NCI-H226 (cell line): ENCODE results near the gene GLI3.

Experiments used
- DNase-seq: peaks from one replicate; pipeline ENCODE4 v3.0.0-alpha.2; 2015

The GLI3 gene

GRCh38 chr7:42099470-42100155 lies 137.4 kb downstream of the GLI3 start:
- DNase-seq: no peak

- DNase-seq: no peak
Measured at GRCh38 chr7:42099066-42099465, 137.9 kb downstream of the GLI3 start.

- peak; percentile 90 for DNase-seq
Measured at GRCh38 chr7:42097752-42098151, 139.3 kb downstream of the GLI3 start.

- DNase-seq: peak; percentile 48
Measured at GRCh38 chr7:42096681-42097561, 140.1 kb downstream of the GLI3 start.

GRCh38 chr7:42096268-42096667 lies 140.7 kb downstream of the GLI3 start:
- no peak for DNase-seq

- no peak for DNase-seq
Measured at GRCh38 chr7:42095791-42096190, 141.2 kb downstream of the GLI3 start.

GRCh38 chr7:42093349-42093905 lies 143.6 kb downstream of the GLI3 start:
- no peak for DNase-seq

GRCh38 chr7:42091461-42092291 lies 145.3 kb downstream of the GLI3 start:
- no peak for DNase-seq

GRCh38 chr7:42090806-42091205 lies 146.2 kb downstream of the GLI3 start:
- DNase-seq: no peak

- no peak for DNase-seq
Measured at GRCh38 chr7:42090056-42090455, 147.0 kb downstream of the GLI3 start.

- DNase-seq: no peak
Measured at GRCh38 chr7:42087616-42088015, 149.4 kb downstream of the GLI3 start.

- no peak for DNase-seq
Measured at GRCh38 chr7:42085531-42085930, 151.5 kb downstream of the GLI3 start.

GRCh38 chr7:42084263-42084662 lies 152.7 kb downstream of the GLI3 start:
- no peak for DNase-seq

- DNase-seq: no peak
Measured at GRCh38 chr7:42083284-42083683, 153.7 kb downstream of the GLI3 start.

GRCh38 chr7:42082144-42082543 lies 154.9 kb downstream of the GLI3 start:
- peak; percentile 28 for DNase-seq

GRCh38 chr7:42081671-42082070 lies 155.3 kb downstream of the GLI3 start:
- no peak for DNase-seq

- DNase-seq: no peak
Measured at GRCh38 chr7:42080841-42081586, 156.0 kb downstream of the GLI3 start.

- no peak for DNase-seq
Measured at GRCh38 chr7:42077271-42078135, 159.5 kb downstream of the GLI3 start.

- DNase-seq: no peak
Measured at GRCh38 chr7:42076870-42077269, 160.1 kb downstream of the GLI3 start.

GRCh38 chr7:42075418-42075817 lies 161.6 kb downstream of the GLI3 start:
- no peak for DNase-seq

GRCh38 chr7:42074076-42074475 lies 162.9 kb downstream of the GLI3 start:
- DNase-seq: no peak
